ENCODE data around the gene OR10G8. TPM values are rescaled to one million over a fixed set of nuclear protein-coding genes. Genes with fewer than 3 reads are reported as not detected.

The OR10G8 gene
- total and polyA plus RNA-seq, 2 of the 8 experiments (the other 6 are each of a cell fraction or from before 2014, with no cell fraction given), result not detected

DNA sequence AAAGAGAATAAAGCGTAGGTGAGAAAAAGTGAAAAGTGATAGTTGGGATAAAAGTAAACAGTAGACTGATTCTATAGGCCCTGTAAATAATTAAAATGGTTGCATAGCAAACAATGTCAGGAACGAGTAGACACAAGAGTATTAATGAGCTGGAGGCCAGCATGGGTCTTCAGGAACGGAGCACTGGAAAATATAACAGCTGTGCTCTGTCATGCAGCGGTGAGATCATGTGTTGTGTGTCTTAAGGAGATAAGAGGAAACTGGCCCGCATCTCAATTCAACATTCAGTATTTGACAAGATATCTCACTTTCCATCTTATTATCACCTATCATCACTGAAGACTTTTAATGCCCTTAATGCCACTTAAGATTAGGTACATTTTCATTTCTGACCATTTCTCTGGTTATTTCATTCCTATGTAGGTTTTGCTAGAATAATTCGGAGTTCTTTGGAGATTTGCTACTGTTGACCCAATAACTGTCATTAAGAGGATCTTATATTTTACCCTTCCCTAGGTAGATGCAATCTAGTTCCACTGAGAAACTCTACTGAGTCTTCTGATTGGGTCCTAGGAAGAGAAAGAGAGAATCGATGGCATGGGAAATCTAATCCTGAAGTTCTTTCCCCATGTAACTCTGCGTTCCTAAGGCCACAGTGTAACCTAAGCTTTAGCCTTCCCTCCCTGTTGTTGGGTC lies 53.2 kb downstream of the OR10G8 start (continued):
- no peak for TF ChIP-seq KDM1A (IDR thresholded peaks at IDR 0.05; ENCODE audit: borderline replicate concordance, low read length)
- no peak for TF ChIP-seq PHF8 (conservative IDR thresholded peaks at IDR 0.05; ENCODE audit: low read depth, low read length)
- TF ChIP-seq, protein P1, sequence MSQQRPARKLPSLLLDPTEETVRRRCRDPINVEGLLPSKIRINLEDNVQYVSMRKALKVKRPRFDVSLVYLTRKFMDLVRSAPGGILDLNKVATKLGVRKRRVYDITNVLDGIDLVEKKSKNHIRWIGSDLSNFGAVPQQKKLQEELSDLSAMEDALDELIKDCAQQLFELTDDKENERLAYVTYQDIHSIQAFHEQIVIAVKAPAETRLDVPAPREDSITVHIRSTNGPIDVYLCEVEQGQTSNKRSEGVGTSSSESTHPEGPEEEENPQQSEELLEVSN (IDR thresholded peaks at IDR 0.05), result no peak

Other genes with a start within 250 kb of the OR10G8 start
- gene OR6M1, start 220.4 kb upstream of the OR10G8 start, total RNA-seq (2021; fragmentation: NEBNext Ultra II Directional; extraction: Animal tissue kit (Norgen Biotek cat#: 25700)), result not detected in 2 replicates
- gene OR6M1, start 220.4 kb upstream of the OR10G8 start, polyA plus RNA-seq (2011; rRNA removed), result not detected in 2 replicates
- gene TMEM225, start 141.1 kb upstream of the OR10G8 start, total RNA-seq (2021; fragmentation: NEBNext Ultra II Directional; extraction: Animal tissue kit (Norgen Biotek cat#: 25700)), result not detected in 2 replicates
- gene TMEM225, start 141.1 kb upstream of the OR10G8 start, polyA plus RNA-seq (2011; rRNA removed), result not detected in 2 replicates
- gene OR8D4, start 124.6 kb upstream of the OR10G8 start, total RNA-seq (2021; fragmentation: NEBNext Ultra II Directional; extraction: Animal tissue kit (Norgen Biotek cat#: 25700)), result not detected in 2 replicates
- not detected in 2 replicates for gene OR8D4, start 124.6 kb upstream of the OR10G8 start, polyA plus RNA-seq (2011; rRNA removed)
- not detected in 2 replicates for gene OR4D5, start 87.2 kb upstream of the OR10G8 start, total RNA-seq (2021; fragmentation: NEBNext Ultra II Directional; extraction: Animal tissue kit (Norgen Biotek cat#: 25700))
- not detected in 2 replicates for gene OR4D5, start 87.2 kb upstream of the OR10G8 start, polyA plus RNA-seq (2011; rRNA removed)
- gene OR6T1, start 83.0 kb upstream of the OR10G8 start, total RNA-seq (2021; fragmentation: NEBNext Ultra II Directional; extraction: Animal tissue kit (Norgen Biotek cat#: 25700)), result not detected in 2 replicates
- gene OR6T1, start 83.0 kb upstream of the OR10G8 start, polyA plus RNA-seq (2011; rRNA removed), result not detected in 2 replicates
- not detected in 2 replicates for gene OR10S1, start 49.0 kb upstream of the OR10G8 start, total RNA-seq (2021; fragmentation: NEBNext Ultra II Directional; extraction: Animal tissue kit (Norgen Biotek cat#: 25700))
- not detected in 2 replicates for gene OR10S1, start 49.0 kb upstream of the OR10G8 start, polyA plus RNA-seq (2011; rRNA removed)
- gene OR10G6, start 31.6 kb upstream of the OR10G8 start, total RNA-seq (2021; fragmentation: NEBNext Ultra II Directional; extraction: Animal tissue kit (Norgen Biotek cat#: 25700)), result not detected in 2 replicates
- gene OR10G6, start 31.6 kb upstream of the OR10G8 start, polyA plus RNA-seq (2011; rRNA removed), result not detected in 2 replicates
- gene OR10G4, start 13.8 kb upstream of the OR10G8 start, total RNA-seq (2021; fragmentation: NEBNext Ultra II Directional; extraction: Animal tissue kit (Norgen Biotek cat#: 25700)), result not detected in 2 replicates
- gene OR10G4, start 13.8 kb upstream of the OR10G8 start, polyA plus RNA-seq (2011; rRNA removed), result 0.14 TPM in 1 of 2 replicates, not detected in the other
- not detected in 2 replicates for gene OR10G9, start 3.8 kb upstream of the OR10G8 start, total RNA-seq (2021; fragmentation: NEBNext Ultra II Directional; extraction: Animal tissue kit (Norgen Biotek cat#: 25700))
- not detected in 2 replicates for gene OR10G9, start 3.8 kb upstream of the OR10G8 start, polyA plus RNA-seq (2011; rRNA removed)
- gene OR10G7, start 14.5 kb downstream of the OR10G8 start, total RNA-seq (2021; fragmentation: NEBNext Ultra II Directional; extraction: Animal tissue kit (Norgen Biotek cat#: 25700)), result not detected in 2 replicates
- not detected in 2 replicates for gene OR10G7, start 14.5 kb downstream of the OR10G8 start, polyA plus RNA-seq (2011; rRNA removed)
- 18.8 and 20.4 TPM in 2 replicates for gene VWA5A, start 88.7 kb downstream of the OR10G8 start, total RNA-seq (2021; fragmentation: NEBNext Ultra II Directional; extraction: Animal tissue kit (Norgen Biotek cat#: 25700))
- 8.7 and 12.5 TPM in 2 replicates for gene VWA5A, start 88.7 kb downstream of the OR10G8 start, polyA plus RNA-seq (2011; rRNA removed)
- gene OR10D3, start 156.5 kb downstream of the OR10G8 start, total RNA-seq (2021; fragmentation: NEBNext Ultra II Directional; extraction: Animal tissue kit (Norgen Biotek cat#: 25700)), result not detected in 2 replicates
- not detected in 2 replicates for gene OR10D3, start 156.5 kb downstream of the OR10G8 start, polyA plus RNA-seq (2011; rRNA removed)
- gene OR8G1, start 214.3 kb downstream of the OR10G8 start, total RNA-seq (2021; fragmentation: NEBNext Ultra II Directional; extraction: Animal tissue kit (Norgen Biotek cat#: 25700)), result not detected in 2 replicates
- gene OR8G1, start 214.3 kb downstream of the OR10G8 start, polyA plus RNA-seq (2011; rRNA removed), result not detected in 2 replicates
- gene OR8G5, start 229.6 kb downstream of the OR10G8 start, total RNA-seq (2021; fragmentation: NEBNext Ultra II Directional; extraction: Animal tissue kit (Norgen Biotek cat#: 25700)), result not detected in 2 replicates
- gene OR8G5, start 229.6 kb downstream of the OR10G8 start, polyA plus RNA-seq (2011; rRNA removed), result not detected in 2 replicates

Measured in H1 (cell line).